ENCODE results near the gene WDR70.
A peak's percentile ranks its signal among the peaks of the same experiment; 100 is the strongest.

Gene WDR70

DNA sequence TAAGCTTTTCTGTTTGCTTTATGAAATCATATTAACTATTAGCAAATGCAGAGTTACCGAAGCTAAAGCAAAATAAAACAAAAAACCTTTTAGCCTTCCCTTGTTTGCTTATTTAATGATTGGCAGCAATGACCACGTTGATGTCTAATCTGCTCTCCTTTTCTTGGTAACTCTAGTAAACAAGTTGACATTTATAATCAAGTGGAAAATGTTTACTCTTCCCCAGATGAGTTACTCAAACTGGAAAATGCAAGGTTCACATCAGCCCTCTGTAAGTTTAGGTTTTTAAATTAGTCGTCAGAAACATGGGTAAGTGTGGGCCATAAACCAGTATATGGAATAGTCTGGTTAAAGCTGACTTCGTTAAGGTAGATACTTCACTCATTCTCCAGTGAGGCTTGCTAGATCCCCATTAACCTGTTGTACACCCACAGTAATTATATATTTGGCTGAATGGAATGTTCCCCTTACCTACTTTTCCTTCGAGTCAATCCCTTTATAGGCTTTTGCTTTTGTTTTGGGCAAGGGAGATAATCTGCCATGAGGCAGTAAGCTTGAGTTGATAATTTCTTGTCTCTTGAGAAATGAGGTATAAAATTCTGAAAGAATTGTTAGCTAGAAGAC is 359.9 kb downstream of the WDR70 start:
- Mint-ChIP-seq H3K27ac (no peak overlapping the region), H3K4me1 (peaks cover 2% of the 10 kb centered on the region), H3K9me3 (peaks cover 2% of the 10 kb centered on the region), H3K36me3 (peaks cover 43% of the 10 kb centered on the region), H3K27me3 (no peaks in the 10 kb centered on the region), H3K4me3 (no peak overlapping the region)
- DNase-seq (ENCODE audit: low spot score in 2 of 2) (no peak), ATAC-seq (ENCODE audit: low read depth) (no peak)

DNA sequence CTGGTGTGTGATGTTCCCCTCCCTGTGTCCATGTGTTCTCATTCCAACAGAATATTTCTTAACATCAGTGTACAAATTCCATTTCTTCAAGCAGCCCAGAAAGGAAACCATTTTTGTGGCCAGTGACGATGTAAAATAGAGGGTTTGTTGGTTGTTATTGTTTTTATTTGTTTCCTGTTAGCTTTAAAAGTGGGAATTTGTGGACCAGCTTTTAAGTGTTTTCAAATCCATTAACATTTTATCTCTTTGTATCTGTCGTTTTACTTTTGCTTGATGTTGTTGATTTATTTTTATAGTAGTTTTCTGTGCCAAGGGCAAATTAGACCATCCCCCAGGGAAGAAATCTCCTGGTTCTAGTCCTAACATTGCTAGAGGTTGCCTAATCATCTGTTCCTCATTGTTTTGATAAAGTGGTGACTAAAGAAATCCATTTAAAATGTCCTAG is 360.7 kb downstream of the WDR70 start:
- DNase-seq (ENCODE audit: low spot score in 2 of 2) (no peak), ATAC-seq (ENCODE audit: low read depth) (no peak)
- no peaks in the 10 kb centered on the region for H3K27me3 Mint-ChIP-seq
- no peak overlapping the region for H3K27ac Mint-ChIP-seq
- H3K4me1 Mint-ChIP-seq, result peaks cover 2% of the 10 kb centered on the region
- peaks cover 46% of the 10 kb centered on the region for H3K36me3 Mint-ChIP-seq
- no peak overlapping the region for H3K4me3 Mint-ChIP-seq
- H3K9me3 Mint-ChIP-seq, result peaks cover 4% of the 10 kb centered on the region

DNA sequence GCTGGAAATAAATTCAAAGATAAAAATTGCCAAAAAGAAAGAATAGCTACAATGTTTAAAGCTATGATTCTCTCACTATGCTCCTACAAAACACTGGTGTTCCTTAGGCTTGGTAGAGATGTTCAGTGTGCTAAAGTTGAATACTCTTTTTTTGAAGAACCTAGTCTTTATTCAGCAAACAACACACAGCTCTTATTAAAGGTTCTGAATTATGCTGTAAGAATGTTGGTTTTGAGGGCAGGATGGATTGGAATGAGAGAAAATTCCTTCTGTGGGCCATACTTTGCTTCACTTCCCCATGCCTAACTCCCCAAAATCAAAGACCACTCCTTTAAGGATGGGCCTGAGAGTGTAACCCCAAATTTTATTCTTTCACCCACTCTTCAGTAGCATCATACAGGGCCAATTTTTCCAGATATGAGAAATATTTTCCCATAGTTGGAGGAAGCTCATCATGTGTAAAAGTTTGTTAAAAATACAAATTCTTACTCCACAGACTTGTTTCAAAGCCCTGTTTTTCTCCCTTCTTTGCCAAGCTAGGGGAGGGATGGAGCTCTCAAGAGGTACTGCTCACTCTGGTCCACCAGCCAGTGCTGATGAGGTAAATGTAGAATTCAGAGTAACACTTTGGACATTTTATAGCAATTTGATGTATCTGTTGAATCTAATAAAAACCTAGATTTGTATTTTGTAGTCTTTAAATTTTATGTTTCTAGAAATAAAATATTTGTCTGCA is 361.4 kb downstream of the WDR70 start:
- H3K27me3 Mint-ChIP-seq, result no peaks in the 10 kb centered on the region
- DNase-seq (ENCODE audit: low spot score in 2 of 2) (no peak), ATAC-seq (ENCODE audit: low read depth) (no peak)
- H3K4me1 Mint-ChIP-seq, result peaks cover 2% of the 10 kb centered on the region
- no peak overlapping the region for H3K27ac Mint-ChIP-seq
- H3K4me3 Mint-ChIP-seq, result no peak overlapping the region
- peaks cover 6% of the 10 kb centered on the region for H3K9me3 Mint-ChIP-seq
- peaks cover 43% of the 10 kb centered on the region for H3K36me3 Mint-ChIP-seq

DNA sequence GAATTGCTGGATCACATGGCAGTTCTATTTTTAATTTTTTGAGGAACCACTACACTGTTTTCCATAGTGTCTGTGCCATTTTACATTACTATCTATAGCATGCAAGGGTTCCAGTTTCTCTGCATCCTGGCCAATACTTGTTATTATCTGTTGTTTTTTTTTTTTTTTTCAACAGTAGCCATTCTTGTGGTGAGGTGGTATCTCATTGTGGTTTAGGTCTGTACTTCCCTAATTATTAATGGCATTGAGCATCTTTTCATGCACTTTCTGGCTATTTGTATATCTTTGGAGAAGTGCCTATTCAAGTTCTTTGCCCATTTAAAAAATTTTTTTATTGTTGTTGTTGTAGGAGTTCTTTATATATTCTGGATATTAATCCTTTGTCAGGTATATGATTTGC is 363.0 kb downstream of the WDR70 start:
- H3K4me1 Mint-ChIP-seq, result peaks cover 2% of the 10 kb centered on the region
- H3K36me3 Mint-ChIP-seq, result peaks cover 48% of the 10 kb centered on the region
- H3K27ac Mint-ChIP-seq, result no peak overlapping the region
- H3K9me3 Mint-ChIP-seq, result peaks cover 15% of the 10 kb centered on the region
- H3K27me3 Mint-ChIP-seq, result no peaks in the 10 kb centered on the region
- no peak for DNase-seq (ENCODE audit: low spot score in 2 of 2)
- ATAC-seq (ENCODE audit: low read depth), result no peak
- H3K4me3 Mint-ChIP-seq, result no peak overlapping the region

DNA sequence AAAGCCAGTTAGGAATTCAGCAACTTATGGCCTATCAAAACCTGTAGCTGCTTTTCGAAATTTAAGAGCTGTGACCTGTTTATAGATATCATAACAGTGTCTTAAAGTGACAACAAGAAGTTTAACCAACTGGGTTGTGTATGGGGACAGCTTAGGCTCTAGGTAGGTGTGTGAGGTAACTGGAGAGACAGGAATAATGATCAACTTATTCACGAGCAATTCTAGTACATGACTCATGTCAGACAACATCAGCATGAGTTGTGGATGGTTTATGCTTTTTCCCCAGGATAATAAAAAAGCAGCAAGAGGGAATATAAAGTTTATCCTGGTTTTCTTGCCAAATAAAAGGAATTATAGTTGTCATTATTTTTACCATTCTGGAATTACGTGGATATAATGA is 372.1 kb downstream of the WDR70 start:
- no peaks in the 10 kb centered on the region for H3K4me1 Mint-ChIP-seq
- H3K36me3 Mint-ChIP-seq, result peaks cover 50% of the 10 kb centered on the region

DNA sequence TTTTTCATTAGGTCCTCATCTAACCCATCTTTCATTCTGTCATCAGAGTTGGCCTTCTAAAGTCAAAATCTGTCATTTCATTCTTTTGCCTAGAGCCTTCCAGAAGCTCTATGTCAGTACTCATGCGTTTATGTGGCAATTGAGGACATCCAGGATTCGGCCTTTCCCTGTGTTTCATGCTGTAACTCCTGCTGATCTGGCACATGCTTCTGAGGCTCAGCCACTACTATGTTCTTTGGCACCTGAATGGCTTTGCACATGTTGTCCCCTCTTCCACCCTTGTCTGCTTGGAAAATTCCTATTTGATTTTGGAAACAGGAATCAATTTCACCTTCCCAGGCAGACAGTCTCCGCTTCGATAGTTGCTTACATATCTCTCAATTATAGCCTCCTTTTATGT is 375.9 kb downstream of the WDR70 start:
- Mint-ChIP-seq H3K27ac (no peak overlapping the region), H3K4me3 (no peak overlapping the region), H3K36me3 (peaks cover 34% of the 10 kb centered on the region), H3K4me1 (no peaks in the 10 kb centered on the region), H3K9me3 (peaks cover 7% of the 10 kb centered on the region), H3K27me3 (no peaks in the 10 kb centered on the region)
- no peak for ATAC-seq (ENCODE audit: low read depth)
- no peak for DNase-seq (ENCODE audit: low spot score in 2 of 2)

More for the DNA sequence above, 372.1 kb downstream of the WDR70 start:
- Mint-ChIP-seq H3K9me3 (peaks cover 13% of the 10 kb centered on the region), H3K27ac (peak overlapping the region; percentile 32), H3K4me3 (no peak overlapping the region), H3K27me3 (no peaks in the 10 kb centered on the region)
- DNase-seq (ENCODE audit: low spot score in 2 of 2), result no peak
- no peak for ATAC-seq (ENCODE audit: low read depth)

DNA sequence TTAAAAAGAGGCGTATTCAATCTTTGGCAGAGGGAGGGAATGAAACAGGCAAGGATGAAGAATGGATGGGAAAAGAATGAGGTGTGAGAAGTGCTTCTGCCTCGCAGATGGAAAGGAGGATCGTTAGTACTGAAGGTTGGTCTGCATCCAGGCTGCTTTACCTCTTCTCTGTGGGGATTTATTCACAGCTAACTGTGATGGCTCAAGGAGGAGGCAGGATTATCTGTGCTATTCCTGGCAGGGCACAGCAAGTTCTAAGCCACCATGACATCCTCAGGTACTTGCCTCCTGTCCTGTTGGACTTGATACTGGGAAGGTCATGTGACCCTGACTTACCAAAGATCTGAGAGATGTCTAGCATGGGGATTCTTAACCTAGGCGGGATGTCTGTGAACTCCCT is 376.5 kb downstream of the WDR70 start:
- Mint-ChIP-seq H3K9me3 (peaks cover 7% of the 10 kb centered on the region), H3K4me1 (no peaks in the 10 kb centered on the region), H3K4me3 (no peak overlapping the region), H3K36me3 (peaks cover 32% of the 10 kb centered on the region), H3K27ac (no peak overlapping the region), H3K27me3 (no peaks in the 10 kb centered on the region)
- DNase-seq (ENCODE audit: low spot score in 2 of 2), result no peak
- ATAC-seq (ENCODE audit: low read depth), result no peak

DNA sequence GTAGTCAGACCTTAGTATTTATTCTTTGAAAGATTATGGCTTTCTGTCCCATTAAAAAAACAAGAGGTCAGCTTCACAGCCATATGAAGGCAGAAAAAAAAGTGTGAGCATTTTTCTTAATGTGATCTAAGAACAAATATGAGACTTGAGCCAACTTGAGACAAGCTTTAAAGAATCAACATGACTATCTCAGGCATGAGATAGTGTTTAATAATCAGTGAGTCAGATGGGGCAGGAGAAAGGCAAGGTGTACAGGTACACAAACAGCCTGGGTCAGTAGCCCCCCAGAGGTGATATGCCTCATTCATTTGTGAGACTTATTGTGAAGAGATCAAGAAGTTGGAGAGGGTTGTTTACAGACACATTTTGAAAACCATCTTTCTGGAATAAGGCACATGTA is 377.1 kb downstream of the WDR70 start:
- Mint-ChIP-seq H3K9me3 (peaks cover 7% of the 10 kb centered on the region), H3K4me3 (no peak overlapping the region), H3K27ac (no peak overlapping the region), H3K27me3 (no peaks in the 10 kb centered on the region), H3K4me1 (no peaks in the 10 kb centered on the region), H3K36me3 (peaks cover 27% of the 10 kb centered on the region)
- no peak for DNase-seq (ENCODE audit: low spot score in 2 of 2)
- ATAC-seq (ENCODE audit: low read depth), result no peak

DNA sequence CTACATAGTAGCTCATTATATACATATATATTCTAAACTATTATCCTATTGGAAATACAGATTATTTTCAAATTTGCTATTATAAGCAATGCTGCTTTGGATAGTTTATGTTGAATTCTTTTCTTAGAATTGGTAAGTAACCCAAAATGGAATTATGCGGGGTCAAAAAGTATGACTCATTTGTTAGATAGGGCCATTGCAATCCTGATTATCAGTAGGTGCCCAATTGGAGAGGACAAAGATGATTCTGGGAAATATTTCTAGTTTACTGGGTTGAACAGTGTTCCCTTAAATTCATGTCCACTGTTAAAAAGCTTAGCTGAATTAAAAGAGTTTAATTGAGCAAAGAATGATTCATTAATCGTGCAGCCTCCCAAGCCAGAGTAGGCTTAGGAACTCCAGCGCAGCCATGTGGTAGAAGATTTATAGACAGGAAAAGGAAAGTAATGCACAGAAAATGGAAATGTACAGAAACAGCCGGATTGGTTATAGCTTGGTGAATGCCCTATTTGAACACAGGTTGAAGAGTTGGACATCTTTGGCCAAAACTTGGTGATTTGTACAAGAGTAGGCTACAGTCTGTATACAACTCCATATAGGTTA is 379.0 kb downstream of the WDR70 start:
- Mint-ChIP-seq H3K27me3 (no peaks in the 10 kb centered on the region), H3K9me3 (peaks cover 7% of the 10 kb centered on the region), H3K27ac (no peak overlapping the region), H3K36me3 (peaks cover 18% of the 10 kb centered on the region), H3K4me3 (no peak overlapping the region), H3K4me1 (no peaks in the 10 kb centered on the region)
- no peak for ATAC-seq (ENCODE audit: low read depth)
- DNase-seq (ENCODE audit: low spot score in 2 of 2), result no peak

DNA sequence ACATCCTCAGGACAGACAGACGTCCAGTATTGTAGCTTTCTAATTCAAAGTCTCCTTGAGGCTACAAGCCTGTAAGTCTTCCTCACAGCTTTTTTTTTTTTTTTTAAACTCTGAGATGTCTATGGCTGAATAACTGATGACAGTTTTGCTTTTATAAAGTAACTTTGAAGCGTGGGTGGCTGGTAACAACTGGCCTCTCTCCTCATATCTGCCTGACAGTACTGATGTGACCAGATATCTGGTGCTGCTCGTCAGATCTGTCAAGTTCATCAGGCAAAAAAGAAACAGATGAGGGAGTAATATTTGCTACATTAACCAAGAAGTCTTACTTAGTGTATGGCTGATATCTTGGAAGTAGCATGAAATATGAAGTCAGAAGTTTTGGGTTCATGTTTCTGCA is 388.1 kb downstream of the WDR70 start:
- Mint-ChIP-seq H3K27me3 (peaks cover 5% of the 10 kb centered on the region), H3K4me1 (no peaks in the 10 kb centered on the region), H3K9me3 (peaks cover 2% of the 10 kb centered on the region), H3K36me3 (no peaks in the 10 kb centered on the region), H3K4me3 (no peak overlapping the region), H3K27ac (no peak overlapping the region)
- DNase-seq (ENCODE audit: low spot score in 2 of 2) (no peak), ATAC-seq (ENCODE audit: low read depth) (no peak)

DNA sequence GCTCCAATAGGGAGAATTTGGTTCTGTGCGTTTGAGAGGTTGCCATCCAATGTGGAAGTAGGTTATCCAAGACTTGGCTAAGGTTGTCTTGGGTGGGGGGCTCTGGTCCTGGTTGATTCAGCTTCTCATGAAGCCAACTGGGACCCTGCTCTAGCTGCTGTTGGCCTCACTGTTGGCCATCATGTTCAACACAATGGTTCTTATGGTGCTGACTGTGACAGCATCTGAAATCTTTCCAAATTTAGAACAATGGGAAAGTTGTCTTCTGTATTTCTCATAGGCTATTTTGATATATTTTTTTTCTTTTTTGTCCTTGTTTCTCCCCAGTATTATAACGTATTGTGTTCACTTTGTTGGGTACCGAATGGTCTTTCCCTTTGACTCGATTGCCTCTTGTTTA is 388.8 kb downstream of the WDR70 start:
- no peak for ATAC-seq (ENCODE audit: low read depth)
- Mint-ChIP-seq H3K9me3 (peaks cover 2% of the 10 kb centered on the region), H3K27ac (no peak overlapping the region), H3K4me3 (no peak overlapping the region), H3K36me3 (no peaks in the 10 kb centered on the region), H3K4me1 (no peaks in the 10 kb centered on the region), H3K27me3 (peaks cover 5% of the 10 kb centered on the region)
- no peak for DNase-seq (ENCODE audit: low spot score in 2 of 2)

DNA sequence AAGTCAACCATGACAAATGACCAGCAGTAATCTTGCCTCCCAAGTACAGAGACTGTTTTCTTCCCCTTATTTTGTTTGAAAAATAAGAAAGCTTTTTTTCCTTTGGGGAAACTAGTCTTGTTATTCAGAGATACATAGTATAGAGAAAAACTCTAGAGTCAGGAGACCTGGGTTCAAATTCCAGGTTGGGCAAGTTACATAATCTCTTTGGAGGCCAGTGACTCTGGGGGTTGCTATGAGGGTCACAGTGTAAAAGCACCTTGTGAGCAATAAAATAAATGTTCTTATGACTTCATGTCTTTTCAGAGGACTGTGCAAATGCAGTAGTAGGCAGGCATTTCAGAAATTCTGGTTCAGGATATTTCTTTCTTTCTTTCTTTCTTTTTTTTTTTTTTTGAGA is 389.3 kb downstream of the WDR70 start:
- no peak overlapping the region for H3K27ac Mint-ChIP-seq
- no peak overlapping the region for H3K4me3 Mint-ChIP-seq
- DNase-seq (ENCODE audit: low spot score in 2 of 2) (no peak), ATAC-seq (ENCODE audit: low read depth) (no peak)
- no peaks in the 10 kb centered on the region for H3K4me1 Mint-ChIP-seq
- H3K36me3 Mint-ChIP-seq, result no peaks in the 10 kb centered on the region
- H3K27me3 Mint-ChIP-seq, result peaks cover 5% of the 10 kb centered on the region
- peaks cover 2% of the 10 kb centered on the region for H3K9me3 Mint-ChIP-seq

DNA sequence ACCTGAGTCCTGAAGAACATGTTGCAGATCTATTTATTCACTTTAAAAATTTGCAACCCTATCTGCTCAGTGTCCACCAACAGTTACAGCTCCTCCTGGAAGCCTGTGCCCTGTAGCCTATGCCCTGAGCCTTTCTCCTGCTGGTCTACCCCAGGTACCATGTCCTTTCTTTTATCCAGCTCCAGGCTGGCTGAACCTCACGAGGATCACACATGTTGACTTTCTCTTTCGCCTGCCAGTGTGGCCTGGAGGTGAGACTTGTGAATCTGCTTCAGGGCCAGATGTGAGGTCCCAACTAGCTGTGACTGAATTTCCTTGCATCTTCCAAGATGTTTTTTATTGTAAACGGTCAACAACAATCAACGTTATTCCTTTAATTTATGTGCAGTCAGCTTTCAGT is 390.0 kb downstream of the WDR70 start:
- peaks cover 5% of the 10 kb centered on the region for H3K27me3 Mint-ChIP-seq
- no peaks in the 10 kb centered on the region for H3K36me3 Mint-ChIP-seq
- ATAC-seq (ENCODE audit: low read depth) (no peak), DNase-seq (ENCODE audit: low spot score in 2 of 2) (no peak)
- no peak overlapping the region for H3K27ac Mint-ChIP-seq
- H3K4me1 Mint-ChIP-seq, result no peaks in the 10 kb centered on the region
- peaks cover 2% of the 10 kb centered on the region for H3K9me3 Mint-ChIP-seq
- no peak overlapping the region for H3K4me3 Mint-ChIP-seq

DNA sequence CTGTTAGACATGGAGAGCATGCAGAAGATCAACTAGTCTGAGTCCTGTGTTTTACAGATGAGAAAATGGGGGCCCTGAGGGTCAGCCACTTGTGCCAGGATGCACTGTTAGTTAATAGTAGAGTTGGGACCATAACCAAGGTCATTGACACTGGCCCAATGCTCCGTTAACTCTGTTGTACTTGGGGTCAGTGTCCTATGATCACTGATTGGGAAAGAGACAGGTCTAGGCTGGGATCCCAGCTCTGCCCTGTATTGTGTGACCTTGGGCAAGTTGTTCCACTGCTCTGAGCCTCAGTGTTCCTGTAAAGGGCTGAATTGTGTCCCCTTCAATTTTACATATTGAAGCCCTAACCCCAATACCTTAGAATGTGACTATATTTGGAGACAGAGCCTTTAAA is 390.7 kb downstream of the WDR70 start:
- H3K4me3 Mint-ChIP-seq, result no peak overlapping the region
- no peaks in the 10 kb centered on the region for H3K4me1 Mint-ChIP-seq
- ATAC-seq (ENCODE audit: low read depth) (no peak), DNase-seq (ENCODE audit: low spot score in 2 of 2) (no peak)
- peaks cover 5% of the 10 kb centered on the region for H3K27me3 Mint-ChIP-seq
- H3K27ac Mint-ChIP-seq, result no peak overlapping the region
- H3K9me3 Mint-ChIP-seq, result peaks cover 2% of the 10 kb centered on the region
- H3K36me3 Mint-ChIP-seq, result no peaks in the 10 kb centered on the region

All from memory B cell (primary cell).